NCI-H446 treated with DMSO at 0.1 percent for 48 hours (cell line): ENCODE data around the gene CALCB.

ENCODE experiments used
- DNase-seq: peaks from one replicate; lab custom pipeline; 2025; lab: John Stamatoyannopoulos, UW

Gene CALCB

DNA sequence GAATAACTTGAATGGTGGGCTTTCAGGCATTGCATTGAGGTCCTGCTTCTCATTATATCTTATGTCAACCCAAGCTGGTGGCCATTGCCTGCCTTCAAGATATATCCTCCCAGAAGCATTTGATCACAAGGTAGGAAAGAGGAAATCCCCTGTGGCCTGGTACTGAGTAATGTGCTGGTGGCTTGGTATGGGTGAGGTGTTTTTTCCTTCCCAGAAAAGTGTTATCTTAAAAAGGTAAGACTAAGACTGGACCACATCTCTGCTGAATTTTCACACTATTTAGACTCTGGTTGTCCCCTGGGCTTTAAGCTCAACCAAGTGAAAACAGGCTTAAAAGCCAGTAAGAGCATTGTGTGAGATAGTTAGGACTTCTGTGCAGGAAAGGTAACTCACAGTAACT is 45.0 kb downstream of the CALCB start:
- no peak for DNase-seq

DNA sequence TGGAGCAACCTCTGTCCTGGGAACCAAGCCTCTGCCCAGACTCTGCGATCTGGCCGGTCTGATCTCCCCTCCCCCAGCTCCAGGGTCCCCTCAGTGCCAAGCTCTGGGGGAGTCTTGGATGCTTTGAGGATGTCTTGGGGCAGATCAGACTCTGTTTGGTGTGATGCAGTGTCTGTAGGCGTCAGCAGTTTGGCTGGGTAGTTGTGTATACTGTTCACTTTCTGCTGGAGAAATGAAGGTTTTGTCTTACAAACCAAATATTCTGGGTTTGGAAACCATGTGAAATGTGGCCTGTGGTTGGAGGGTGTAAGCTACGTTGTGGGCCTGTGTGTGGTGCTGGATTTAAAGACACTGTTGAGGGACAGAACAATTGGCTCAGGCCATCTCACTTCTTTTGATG is 46.0 kb downstream of the CALCB start:
- DNase-seq = no peak

DNA sequence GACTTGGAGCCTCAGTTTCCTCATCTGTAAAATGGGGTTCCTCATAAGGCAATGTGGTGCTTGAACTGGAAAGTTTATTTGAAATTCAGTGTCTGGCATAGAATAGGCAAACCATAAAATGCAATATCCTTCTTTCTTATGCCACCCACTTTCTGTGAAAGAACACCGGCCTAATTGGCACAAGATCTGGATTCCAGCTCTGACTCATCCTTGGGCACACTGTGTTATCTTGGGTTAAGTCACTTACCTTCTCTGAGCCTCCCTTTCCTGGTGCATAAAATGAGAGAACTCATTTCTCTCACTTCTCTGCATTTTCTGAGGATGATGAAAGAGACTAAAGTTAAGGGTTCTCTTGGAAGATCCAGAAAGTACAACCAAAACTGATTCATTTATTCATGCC is 46.4 kb downstream of the CALCB start:
- DNase-seq = no peak

DNA sequence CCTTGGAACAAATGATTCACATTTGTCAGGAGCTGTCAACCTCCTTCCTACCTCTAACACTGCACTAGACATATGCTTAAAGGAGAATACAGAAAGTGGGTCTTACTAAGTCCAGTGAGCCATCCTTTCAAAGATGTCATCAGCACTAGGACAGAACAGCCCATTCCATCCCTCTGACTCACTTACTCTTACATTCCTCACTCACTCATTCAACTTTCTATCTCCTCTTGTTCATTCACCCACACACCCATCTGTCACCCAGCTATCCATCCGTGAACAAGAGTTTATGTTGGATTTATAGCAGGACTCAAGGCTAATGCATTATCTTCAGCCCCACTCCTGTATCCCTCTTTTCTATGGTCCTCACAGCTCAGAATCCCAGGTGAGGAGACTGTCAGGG is 50.5 kb downstream of the CALCB start:
- peak; percentile 29 for DNase-seq

DNA sequence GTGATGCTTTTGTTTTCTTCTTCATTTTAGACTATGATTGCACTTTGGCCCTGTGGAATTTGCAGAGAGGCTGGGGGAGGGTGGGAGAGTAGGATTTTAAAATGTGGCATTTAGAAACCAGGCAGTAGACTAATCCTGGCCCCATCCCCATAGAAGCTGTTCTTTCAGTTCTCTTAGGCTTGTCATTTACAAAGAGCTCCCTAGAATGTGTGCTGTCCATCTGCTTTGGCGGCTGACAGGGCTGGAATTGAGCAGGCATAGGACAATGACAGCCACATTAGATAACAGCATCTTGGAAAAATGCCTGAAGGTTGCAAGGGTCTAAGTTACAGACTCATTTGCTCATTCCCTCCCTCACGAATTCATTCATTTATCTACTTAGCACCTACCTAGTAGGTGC is 51.1 kb downstream of the CALCB start:
- DNase-seq = no peak

DNA sequence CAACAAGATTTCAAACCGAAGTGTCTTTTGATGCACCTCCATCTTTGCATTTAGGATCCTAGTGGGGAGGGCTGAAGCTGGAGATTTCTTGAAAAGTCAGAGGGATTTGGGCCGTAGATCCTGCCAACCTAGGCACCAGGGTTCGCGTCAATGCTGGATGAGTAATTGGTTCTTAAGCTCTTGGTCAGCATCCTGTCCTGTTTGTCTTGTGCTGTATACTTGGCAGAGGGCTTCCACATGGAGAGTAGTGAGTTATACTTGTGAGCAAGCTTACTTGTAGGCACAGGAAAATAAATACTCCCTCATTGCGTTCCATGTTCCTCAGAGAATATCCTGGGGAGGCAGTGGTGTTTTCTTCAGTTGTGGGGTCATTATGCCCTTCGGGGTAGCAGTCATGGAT is 53.9 kb downstream of the CALCB start:
- DNase-seq = no peak
